HTERT RPE-1 (cell line): ENCODE measurements around the gene CP.

ENCODE experiments used
- in situ Hi-C: fragments of 300-500 bp; cut with MboI; formaldehyde crosslinking; loops from 4 replicates; pipeline ENCODE4 v1.14.3; 2020; ENCODE audit warnings: low sequenced_read_pairs

CP gene

DNA sequence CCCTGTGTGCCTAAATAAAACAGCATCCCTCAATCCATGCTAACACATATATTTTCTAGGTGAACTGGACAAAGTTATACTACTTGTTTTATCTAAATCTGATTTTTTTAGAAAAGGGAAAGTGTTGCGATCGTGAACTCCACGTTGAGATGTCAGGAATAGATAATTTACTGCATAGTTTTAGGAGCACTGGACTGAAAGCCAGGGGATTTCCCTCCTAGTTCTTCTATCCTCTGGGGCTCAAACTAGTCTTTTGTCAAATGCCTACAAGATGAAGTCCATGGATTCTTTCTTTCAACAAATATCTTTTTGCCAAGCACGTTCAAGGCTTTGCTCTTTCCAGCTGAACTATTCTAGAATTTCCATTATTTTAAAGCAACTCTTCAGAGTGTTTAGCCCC, 92.8 kb downstream of the CP start:
- in situ Hi-C loops = no loop called here

DNA sequence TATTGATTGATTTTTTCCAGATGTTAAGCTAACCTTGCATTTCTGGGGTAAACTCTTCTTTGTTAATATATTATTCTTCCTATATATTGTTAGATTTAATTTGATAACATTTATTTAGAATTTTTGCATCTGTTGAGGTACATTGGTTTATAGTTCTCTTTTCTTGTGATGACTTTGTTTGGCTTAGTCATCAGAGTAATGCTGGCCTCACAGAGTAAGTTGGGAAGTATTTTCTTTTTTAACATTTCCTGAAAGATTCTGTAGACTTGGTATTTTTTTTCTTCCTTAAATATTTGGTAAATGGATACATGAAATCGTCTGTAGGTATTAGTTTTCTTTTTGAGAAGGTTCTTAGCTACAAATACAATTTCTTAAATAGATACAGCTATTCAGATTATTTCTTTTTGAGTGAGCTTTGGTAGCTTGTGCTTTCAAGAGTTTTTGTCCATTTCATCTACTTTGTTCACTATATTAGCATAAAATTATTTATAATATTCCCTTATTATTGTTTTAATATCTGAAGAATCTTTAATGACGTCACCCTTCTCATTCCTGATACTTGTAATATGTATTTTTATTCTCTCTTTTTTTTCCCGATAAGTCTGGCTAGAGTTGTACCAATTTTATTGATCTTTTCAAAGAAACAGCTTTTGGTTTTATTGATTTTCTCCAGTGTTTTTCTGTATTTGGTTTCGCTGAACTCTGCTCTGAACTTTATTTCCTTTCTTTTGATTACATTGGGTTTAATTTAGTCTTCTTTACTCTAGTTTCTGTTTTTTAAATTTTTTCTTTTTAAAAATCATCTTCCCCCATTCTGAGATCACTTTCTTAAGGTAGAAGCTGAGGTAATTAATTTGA, 98.7 kb downstream of the CP start:
- in situ Hi-C loops = no loop called here
